AG10803 (cell line): ENCODE measurements around the gene BCL2L12.
"Not testable (repeated sequence)": the region's sequence is repeated elsewhere in the genome, so short reads cannot be mapped to it uniquely, and the experiment has no call there.

Source experiments
- DNase-seq: peaks from one replicate; pipeline ENCODE4 v3.0.0; 2010; ENCODE audit warnings: low read depth
- H3K4me3 ChIP-seq: 2 replicates; pipeline ENCODE4 v1.5.1; 2011; ENCODE audit warnings: mild to moderate bottlenecking, low read length, control low read depth
- TF ChIP-seq, protein P1 (sequence below): conservative IDR thresholded peaks from 2 replicates; pipeline ENCODE4 v1.5.1; 2011; ENCODE audit warnings: mild to moderate bottlenecking, low read length, control low read depth, inconsistent platforms

The BCL2L12 gene

DNA sequence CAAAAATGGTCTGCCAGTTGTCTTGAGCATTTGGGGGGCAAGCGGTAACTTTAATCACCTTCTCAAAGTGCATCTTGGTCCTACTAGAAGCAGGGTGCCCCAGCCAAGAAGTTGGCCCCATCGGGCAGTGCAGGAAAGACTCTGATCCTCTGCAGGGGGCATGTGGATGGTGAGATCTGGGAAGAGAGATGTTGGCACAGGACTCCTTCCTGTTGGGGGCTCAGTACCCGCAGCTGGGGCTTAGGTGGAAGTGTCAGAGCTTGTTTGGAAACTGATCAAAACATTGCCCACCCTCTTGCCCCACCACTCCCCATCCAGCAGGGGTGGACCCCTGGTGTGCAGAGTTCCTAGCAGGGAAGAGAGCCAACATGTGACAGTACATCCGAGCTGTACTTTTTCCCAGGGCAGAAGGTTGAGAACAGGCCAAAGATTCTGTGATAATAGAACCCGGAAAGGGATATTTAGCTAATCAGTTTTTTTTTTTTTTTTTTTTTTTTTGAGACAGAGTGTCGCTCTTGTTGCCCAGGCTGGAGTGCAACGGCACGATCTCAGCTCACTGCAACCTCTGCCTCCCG, 34.6 kb upstream of the BCL2L12 start:
- no peak for DNase-seq
- H3K4me3 ChIP-seq: no peak overlapping the region
- TF ChIP-seq, protein P1, sequence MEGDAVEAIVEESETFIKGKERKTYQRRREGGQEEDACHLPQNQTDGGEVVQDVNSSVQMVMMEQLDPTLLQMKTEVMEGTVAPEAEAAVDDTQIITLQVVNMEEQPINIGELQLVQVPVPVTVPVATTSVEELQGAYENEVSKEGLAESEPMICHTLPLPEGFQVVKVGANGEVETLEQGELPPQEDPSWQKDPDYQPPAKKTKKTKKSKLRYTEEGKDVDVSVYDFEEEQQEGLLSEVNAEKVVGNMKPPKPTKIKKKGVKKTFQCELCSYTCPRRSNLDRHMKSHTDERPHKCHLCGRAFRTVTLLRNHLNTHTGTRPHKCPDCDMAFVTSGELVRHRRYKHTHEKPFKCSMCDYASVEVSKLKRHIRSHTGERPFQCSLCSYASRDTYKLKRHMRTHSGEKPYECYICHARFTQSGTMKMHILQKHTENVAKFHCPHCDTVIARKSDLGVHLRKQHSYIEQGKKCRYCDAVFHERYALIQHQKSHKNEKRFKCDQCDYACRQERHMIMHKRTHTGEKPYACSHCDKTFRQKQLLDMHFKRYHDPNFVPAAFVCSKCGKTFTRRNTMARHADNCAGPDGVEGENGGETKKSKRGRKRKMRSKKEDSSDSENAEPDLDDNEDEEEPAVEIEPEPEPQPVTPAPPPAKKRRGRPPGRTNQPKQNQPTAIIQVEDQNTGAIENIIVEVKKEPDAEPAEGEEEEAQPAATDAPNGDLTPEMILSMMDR: 0 out of 2 replicates have a peak, but pooled peaks have one; percentile 4

DNA sequence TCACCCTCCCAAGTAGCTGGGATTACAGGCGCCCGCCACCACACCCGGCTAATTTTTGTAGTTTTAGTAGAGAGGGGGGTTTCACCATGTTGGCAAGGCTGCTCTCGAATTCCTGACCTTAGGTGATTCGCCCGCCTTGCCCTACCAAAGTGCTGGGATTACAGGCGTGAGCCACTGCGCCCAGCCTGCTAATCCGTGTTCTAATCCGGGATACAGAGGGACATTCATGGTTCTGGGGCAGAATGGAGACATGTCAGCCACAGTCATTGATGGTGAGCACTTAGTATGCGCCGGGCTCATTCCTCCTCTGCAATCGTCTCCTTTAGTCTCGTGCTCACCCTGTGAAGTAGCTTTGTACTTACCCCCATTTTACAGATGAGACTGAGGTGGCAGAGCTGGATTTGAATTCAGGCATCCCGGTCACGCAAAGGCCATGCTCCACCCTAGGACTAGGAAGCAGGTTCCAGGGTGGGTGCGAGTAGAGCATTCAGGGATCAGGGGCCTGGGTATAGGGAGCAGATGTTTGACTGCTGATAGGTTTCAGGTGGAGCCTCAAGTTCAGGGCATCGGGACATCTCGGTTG, 34.0 kb upstream of the BCL2L12 start:
- TF ChIP-seq, protein P1: no peak
- no peak for DNase-seq
- H3K4me3 ChIP-seq: no peak overlapping the region

DNA sequence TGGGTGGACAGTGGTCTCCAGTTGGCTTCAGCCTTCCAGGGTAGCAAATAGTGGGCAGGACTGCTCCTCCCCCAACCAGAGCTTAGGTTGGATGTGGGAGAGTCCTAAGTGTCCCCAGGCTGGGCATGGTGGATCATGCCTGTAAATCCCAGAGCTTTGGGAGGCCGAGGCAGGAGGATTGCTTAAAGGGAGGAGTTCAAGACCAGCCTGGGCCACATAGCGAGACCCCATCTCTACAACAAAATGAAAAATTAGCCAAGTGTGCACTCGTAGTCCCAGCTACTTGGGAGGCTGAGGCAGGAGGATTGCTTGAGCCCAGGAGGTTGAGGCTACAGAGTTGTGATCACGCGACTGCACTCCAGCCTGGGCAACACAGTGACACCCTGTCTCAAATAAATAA, 33.2 kb upstream of the BCL2L12 start:
- TF ChIP-seq, protein P1: no peak
- DNase-seq: no peak
- H3K4me3 ChIP-seq: no peak overlapping the region

DNA sequence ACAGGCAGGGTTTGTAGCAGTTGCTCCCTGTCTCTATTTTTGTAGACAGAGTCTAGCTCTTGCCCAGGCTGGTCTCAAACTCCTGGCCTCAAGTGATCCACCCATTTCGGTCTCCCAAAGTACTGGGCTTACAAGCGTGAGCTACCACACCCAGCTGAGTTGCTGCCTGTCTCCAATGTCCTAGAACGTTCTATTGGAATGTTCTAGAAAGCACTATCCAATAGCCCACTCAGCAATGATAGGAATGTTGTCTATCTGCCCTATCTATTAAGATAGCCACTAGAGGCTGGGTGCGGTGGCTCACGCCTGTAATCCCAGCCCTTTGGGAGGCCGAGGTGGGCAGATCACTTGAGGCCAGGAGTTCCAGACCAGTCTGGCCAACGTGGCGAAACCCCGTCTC, 32.5 kb upstream of the BCL2L12 start:
- not testable (repeated sequence) for DNase-seq, H3K4me3 ChIP-seq

DNA sequence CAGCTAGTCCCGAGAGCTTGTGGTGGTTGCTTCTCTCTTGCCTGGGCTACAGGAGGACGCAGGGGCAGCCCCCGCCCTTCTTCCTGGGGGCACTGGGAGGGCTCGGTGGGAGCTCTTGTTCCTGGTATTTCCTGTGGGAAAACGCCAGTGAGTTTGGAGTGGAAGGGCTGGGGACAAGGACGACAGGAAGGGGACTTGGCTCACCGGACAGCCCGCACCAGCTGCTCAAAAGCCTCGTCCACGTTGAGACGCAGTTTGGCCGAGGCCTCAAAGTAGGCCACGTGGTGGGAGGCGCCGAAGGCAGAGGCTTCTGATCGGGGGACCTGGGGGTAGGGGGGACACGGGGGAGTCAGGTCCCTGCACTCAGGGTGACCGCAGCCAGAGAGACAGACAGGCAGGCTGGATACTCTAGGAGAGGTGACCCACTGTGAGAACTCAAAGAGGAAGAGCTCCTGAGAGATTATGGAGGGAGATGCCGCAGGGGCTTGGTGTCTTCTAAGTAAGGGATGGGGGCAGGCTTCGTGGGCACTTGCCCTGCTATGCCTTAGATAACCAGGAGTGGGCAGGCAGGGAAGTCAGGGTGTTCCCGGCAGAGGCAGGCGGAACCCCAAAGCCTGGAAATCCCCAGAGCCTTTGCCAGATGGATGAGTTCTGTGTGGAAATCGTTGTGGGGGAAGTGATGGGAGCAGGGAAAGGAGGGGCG, 30.1 kb upstream of the BCL2L12 start:
- DNase-seq: peak; percentile 33
- no peak overlapping the region for H3K4me3 ChIP-seq
- TF ChIP-seq, protein P1: peak; percentile 19

DNA sequence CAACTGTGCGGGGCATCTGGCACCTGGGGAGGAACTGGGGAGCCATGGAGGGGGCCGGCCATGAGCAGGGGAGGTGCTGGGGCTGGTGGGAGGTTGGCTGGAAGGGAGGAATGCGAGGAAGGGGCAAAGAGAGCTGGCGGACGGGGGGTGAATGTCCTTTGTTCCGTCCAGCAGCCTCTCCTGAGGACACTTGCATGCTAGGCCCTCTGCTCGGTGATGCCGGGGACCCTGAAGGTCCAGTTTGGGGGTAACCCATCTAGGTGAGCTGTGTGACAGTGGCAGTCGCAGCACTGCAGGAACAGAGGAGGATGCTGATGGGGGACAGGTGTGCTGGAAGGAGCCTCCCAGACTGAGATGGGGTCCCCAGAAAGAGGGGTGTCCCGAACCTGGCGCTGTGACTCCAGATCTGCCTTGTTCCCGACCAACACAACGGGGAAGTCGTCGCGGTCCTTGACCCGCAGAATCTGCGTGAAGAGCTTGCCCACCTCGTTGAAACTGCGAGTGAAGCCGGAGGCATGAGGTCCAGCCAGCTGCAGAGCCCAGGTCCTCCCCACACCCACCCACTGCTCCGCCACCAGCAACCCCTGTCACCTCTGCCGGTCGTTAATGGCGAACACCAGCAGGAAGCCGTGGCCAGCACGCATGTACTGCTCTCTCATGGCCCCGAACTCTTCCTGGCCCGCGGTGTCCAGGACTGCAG, 29.4 kb upstream of the BCL2L12 start:
- no peak for DNase-seq
- TF ChIP-seq, protein P1: no peak
- H3K4me3 ChIP-seq: no peak overlapping the region

DNA sequence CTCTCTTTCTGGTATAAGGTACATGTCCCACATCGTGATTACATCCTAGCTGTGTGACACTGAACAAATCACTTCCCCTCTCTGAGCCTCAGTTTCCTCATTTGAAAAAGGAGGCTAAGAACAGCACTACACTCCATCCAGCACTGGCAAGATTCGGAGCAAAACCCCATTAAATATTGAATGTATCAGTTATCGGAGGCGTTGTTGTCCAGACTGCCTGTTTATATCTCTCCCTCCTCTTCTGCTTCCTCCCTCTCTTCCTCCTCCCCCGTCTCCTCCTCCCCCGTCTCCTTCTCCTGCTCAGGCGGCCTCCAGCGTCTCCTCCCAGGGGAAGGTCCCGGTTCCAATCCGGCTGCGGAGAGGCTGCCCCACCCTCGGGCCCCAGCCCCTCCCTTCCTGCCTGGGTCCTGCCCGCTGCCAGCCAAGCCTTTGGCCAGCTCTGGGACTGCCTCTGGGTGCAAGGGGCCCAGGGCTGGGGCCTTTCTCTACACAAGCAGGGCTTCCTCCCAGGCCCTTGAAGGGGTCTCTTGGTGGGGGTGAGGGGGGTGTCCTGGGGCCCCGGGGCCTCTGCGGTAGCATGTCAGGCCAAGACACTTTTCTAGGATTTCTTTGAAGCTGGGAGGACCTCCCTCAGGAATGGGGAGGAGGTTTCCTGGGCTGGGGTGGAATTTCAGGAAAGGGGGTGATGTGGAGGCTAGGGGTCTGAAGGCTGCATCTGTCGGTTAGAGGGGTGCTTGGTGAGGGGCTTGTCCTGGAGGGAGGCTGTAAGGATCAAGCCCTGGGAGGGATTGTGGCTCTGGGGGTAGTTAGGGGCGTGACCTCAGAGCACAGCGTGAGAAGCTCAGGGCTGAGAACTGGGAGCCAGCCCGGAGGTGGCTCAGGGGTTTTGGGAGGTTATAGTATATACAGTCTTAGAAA, 27.7 kb upstream of the BCL2L12 start:
- peak; percentile 82 for DNase-seq
- H3K4me3 ChIP-seq: peak overlapping the region; percentile 87
- TF ChIP-seq, protein P1: no peak
